ENCODE results near the gene LRFN2. TPM values are rescaled to one million over a fixed set of nuclear protein-coding genes. Genes with fewer than 3 reads are reported as not detected.

Gene LRFN2
- total and polyA plus RNA-seq, 2 of the 8 experiments (the other 6 are each of a cell fraction or from before 2014, with no cell fraction given) = 2.3 TPM

DNA sequence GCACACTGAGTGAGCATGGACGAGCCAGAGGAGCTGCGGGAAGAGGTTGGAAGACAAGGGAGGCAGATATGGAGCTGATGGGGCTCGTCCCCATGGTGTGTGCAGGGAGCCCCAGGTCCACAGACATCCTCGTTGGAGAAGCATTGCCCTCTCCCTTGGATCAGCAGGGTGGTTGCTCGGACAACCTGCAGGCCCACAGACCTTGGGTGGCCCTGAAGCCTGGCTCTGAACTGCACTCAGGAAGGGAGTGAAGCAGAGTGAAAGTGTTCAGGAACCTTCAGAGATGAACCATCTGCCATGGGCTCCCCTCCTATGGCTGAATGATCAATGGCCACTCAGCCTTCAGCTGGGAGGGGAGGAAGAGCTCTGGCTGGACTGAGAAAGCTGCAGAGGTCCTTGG, 43.3 kb upstream of the LRFN2 start:
- no peaks in the 10 kb centered on the region for H3K4me1 ChIP-seq (replicated peaks in 1 of 4; ENCODE audit: control insufficient read depth in 3 of 4, insufficient read depth in 4 of 4, low read length in 3 of 4)
- H4K20me1 ChIP-seq (replicated peaks in 1 of 2; ENCODE audit: control insufficient read depth in 1 of 2, insufficient read depth in 2 of 2, low read length in 2 of 2) = no peaks in the 10 kb centered on the region
- H3K27me3 ChIP-seq (replicated peaks in 1 of 4; ENCODE audit: control insufficient read depth in 3 of 4, extremely low read depth in 1 of 4, insufficient read depth in 3 of 4, low read length in 3 of 4) = no peaks in the 10 kb centered on the region
- peak overlapping the region; percentile 26 for H4K91ac ChIP-seq (replicated peaks; ENCODE audit: insufficient read length, low read length)
- 0 out of 2 replicates have a peak overlapping the region, but pooled peaks have one; percentile 46 for H2BK15ac ChIP-seq (ENCODE audit: low read length)
- H3K79me1 ChIP-seq (ENCODE audit: low read depth, low read length) = no peaks in the 10 kb centered on the region
- H3K56ac ChIP-seq (replicated peaks; ENCODE audit: insufficient read length, low read depth, low read length) = no peak overlapping the region
- no peak overlapping the region for H2AK5ac ChIP-seq (ENCODE audit: low read depth, low read length)
- H2BK5ac ChIP-seq (ENCODE audit: low read depth, low read length) = no peak overlapping the region
- no peak overlapping the region for H3K4me2 ChIP-seq (ENCODE audit: insufficient read depth in 1 of 2, low read depth in 2 of 2, low read length in 2 of 2)
- no peak overlapping the region for H3K18ac ChIP-seq (ENCODE audit: extremely low read depth, low read length)
- no peak overlapping the region for H2BK120ac ChIP-seq (replicated peaks; ENCODE audit: low read depth, low read length)
- DNase-seq (ENCODE audit: low read depth in 1 of 2, low spot score in 2 of 2) = no peak
- peaks cover 2% of the 10 kb centered on the region; the same call in 1 of the 2 replicates for H3K23me2 ChIP-seq (ENCODE audit: low read depth, low read length)
- H4K5ac ChIP-seq (ENCODE audit: insufficient read length, low read depth, low read length) = no peak overlapping the region
- H3K79me2 ChIP-seq (ENCODE audit: control insufficient read depth in 1 of 2, insufficient read depth in 2 of 2, low read length in 2 of 2) = no peaks in the 10 kb centered on the region; a peak in 1 of 4 replicates
- no peak overlapping the region for H3K23ac ChIP-seq (ENCODE audit: insufficient read length)
- no peak overlapping the region for H3K4me3 ChIP-seq (ENCODE audit: extremely low read depth in 1 of 4, insufficient read depth in 2 of 4, low read depth in 3 of 4, low read length in 4 of 4)
- H3K9ac ChIP-seq (replicated peaks in 1 of 4; ENCODE audit: extremely low read depth in 1 of 4, low read depth in 3 of 4, low read length in 3 of 4) = no peak overlapping the region
- TF ChIP-seq SAP30 (IDR thresholded peaks at IDR 0.05; ENCODE audit: insufficient read depth, insufficient replicate concordance, low read length) (no peak), NANOG (IDR thresholded peaks at IDR 0.05; ENCODE audit: insufficient read depth, low read depth, low read length, poor library complexity, severe bottlenecking) (no peak), TEAD4 (IDR thresholded peaks at IDR 0.05; ENCODE audit: low read depth, low read length) (no peak), RNF2 (IDR thresholded peaks at IDR 0.05; ENCODE audit: borderline replicate concordance, low read depth, low read length, missing control alignments, poor library complexity, severe bottlenecking) (no peak), CREB1 (IDR thresholded peaks at IDR 0.05) (no peak), CBX8 (IDR thresholded peaks at IDR 0.05; ENCODE audit: borderline replicate concordance, low read depth, low read length) (no peak), POLR2AphosphoS5 (IDR thresholded peaks at IDR 0.05; ENCODE audit: low read depth, low read length) (no peak), CBX5 (IDR thresholded peaks at IDR 0.05; ENCODE audit: low read depth, low read length) (no peak), TCF12 (IDR thresholded peaks at IDR 0.05; ENCODE audit: low read depth, low read length) (no peak), KDM1A (IDR thresholded peaks at IDR 0.05; ENCODE audit: borderline replicate concordance, low read length) (no peak), SP1 (IDR thresholded peaks at IDR 0.05; ENCODE audit: low read depth, low read length) (no peak), POU5F1 (IDR thresholded peaks at IDR 0.05; ENCODE audit: low read depth, low read length) (no peak), BCL11A (IDR thresholded peaks at IDR 0.05; ENCODE audit: low read depth in 2 of 2, low read length in 2 of 2) (no peak)
- 0 out of 2 replicates have a peak overlapping the region, but pooled peaks have one; percentile 9 for H2BK12ac ChIP-seq (ENCODE audit: low read depth, low read length)
- H4K8ac ChIP-seq (ENCODE audit: extremely low read depth, insufficient read depth, low read length) = no peak overlapping the region; the same call in 1 of the 2 replicates
- FAIRE-seq = no peak
- H3K4ac ChIP-seq (replicated peaks; ENCODE audit: insufficient read length, low read depth, low read length) = no peak overlapping the region
- H3K36me3 ChIP-seq (ENCODE audit: control insufficient read depth in 2 of 4, insufficient read depth in 4 of 4, low read length in 3 of 4) = no peaks in the 10 kb centered on the region
- POLR2A ChIA-PET (ENCODE audit: partially characterized antibody) = interaction anchor here (1.1 kb wide), 1 partner anchor 9 kb away, joined by 4 read pairs; no protein-coding TSS in a partner anchor
- WGBS, 2 experiments (ENCODE audit: extremely low coverage in 1 of 2, insufficient coverage in 1 of 2, insufficient read length in 1 of 2, insufficient replicate concordance in 2 of 2, low coverage in 1 of 2, low lambda C conversion rate in 2 of 2, missing lambda C conversion rate in 1 of 2) = 83% methylated on average over 2 of the region's 5 CpGs; no CpG with 5 or more reads in 1 of the 2 experiments
- 0 out of 4 replicates have a peak, but pooled peaks cover 0 to 4% of the 10 kb centered on the region in 2 experiments for H3K9me3 ChIP-seq (ENCODE audit: insufficient read depth in 2 of 2, low read depth in 1 of 2, low read length in 1 of 2)
- CTCF ChIA-PET (ENCODE audit: partially characterized antibody) = interaction anchor here (0.8 to 1.9 kb wide), 5 partner anchors 11 to 409 kb away, joined by 3 to 5 read pairs (median 3); partner anchors contain the start of gene UNC5CL
- no peak overlapping the region for H2BK20ac ChIP-seq (ENCODE audit: low read length)
- H3K14ac ChIP-seq (ENCODE audit: insufficient read length) = no peak overlapping the region
- no peak overlapping the region for H2AFZ ChIP-seq (ENCODE audit: low read length)
- no peak overlapping the region for H3K27ac ChIP-seq (ENCODE audit: low read depth, low read length)

All from H1 (cell line).